Hematopoietic multipotent progenitor cell treated with erythropoietin and hydrocortisone succinate and interleukin-3 and kit ligand, for 15 days (in vitro differentiated cells): ENCODE measurements around the gene ABCC3.
A peak's percentile ranks its signal among the peaks of the same experiment; 100 is the strongest.

Experiments used
- DNase-seq: peaks from one replicate; pipeline ENCODE4 v3.0.0-alpha.2; 2015; ENCODE audit warnings: low spot score

The ABCC3 gene

DNA sequence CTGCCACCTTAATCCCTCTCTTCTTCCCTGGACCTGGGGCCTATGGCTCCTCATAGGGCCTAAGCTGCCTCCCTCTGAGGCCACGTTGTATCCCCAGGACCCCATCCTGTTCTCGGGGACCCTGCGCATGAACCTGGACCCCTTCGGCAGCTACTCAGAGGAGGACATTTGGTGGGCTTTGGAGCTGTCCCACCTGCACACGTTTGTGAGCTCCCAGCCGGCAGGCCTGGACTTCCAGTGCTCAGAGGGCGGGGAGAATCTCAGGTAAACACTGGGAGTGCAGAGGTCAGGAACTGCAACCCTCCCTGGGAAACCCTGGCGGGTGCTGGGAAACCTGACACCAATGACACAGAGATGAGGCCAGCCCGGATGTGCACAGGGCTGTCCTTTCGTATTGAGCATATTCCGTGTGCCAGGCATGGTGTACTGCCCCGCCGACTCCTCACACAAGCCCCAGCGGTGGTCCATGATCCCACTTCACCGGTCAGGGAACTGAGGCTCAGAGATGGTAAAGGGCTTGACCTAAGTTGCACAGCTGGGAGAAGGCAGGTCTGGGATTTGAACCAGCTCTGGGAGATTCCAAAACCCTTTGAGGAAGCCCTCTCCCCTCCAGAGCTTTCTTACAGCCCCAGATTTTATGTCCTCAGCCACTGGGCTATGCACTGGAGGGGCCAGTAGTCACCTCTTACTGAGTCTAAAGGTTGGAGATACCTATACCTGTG lies 50.1 kb downstream of the ABCC3 start:
- DNase-seq = no peak

GRCh38 chr17:50685334-50685665 lies 50.6 kb downstream of the ABCC3 start:
- DNase-seq = no peak

DNA sequence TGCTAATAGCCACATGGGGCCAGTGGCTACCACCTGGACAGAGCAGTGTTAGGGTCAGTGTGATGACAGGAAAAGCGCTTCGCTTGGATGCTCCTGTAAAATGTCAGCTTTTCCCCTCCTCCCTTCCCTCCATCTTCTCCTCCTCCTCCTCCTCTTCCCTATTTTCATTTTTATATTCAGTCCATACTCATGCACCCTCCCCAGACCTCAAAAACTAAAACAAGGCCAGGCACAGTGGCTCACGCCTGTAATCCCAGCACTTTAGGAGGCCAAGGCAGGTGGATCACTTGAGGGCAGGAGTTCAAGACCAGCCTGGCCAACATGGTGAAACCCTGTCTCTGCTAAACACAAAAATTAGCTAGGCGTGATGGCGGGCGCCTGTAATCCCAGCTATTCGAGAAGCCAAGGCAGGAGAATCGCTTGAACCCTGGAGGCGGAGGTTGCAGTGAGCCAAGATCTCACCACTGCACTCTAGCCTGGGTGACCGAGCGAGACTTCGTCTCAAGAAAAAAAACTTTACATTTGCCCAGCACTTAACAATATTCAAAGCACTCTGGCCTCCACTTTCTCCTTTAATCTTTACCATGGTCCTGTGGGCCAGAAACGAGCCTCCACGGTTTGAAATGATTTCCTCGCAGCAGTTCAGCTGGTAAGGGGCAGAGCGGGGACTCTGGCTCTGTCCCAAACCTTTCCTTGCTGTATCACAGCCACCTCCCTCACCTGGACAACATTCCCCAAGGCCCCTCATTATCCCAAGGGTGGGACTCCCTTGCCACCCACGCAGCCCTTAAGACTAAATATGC lies 51.2 kb downstream of the ABCC3 start:
- DNase-seq = no peak

DNA sequence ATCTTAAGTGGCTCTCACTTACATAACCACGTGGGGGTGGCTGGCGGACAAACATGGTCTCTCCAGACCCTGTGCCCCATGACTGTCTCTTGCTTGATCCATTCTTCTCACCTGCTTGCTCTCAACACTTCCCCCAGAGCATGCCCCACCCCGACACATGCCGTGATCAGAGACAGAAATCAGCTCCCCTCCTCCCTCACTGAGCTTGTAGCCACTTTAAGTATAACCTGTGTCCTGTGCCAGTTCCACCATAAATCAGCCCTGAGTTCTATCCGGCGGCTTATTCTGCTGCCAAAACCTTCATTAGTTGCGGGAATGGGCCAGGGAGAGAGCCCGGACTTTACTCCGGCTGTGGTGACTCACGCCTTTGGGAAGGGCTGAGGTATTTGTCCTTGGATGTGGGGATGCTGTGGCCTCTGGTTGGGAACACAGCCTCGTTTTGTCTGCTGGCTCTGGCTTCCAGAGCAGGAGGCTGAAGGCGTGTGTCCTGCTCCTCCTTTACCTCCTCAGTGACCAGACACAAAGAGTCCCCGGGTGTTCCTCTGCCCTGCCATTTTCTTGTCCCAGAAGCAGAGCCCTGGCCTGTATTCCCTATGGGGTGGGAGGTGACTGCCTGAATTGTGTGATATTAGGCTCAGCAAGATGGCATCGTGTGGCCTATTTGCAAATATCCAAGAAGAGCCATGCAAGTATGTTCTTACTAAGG lies 52.0 kb downstream of the ABCC3 start:
- DNase-seq = no peak

DNA sequence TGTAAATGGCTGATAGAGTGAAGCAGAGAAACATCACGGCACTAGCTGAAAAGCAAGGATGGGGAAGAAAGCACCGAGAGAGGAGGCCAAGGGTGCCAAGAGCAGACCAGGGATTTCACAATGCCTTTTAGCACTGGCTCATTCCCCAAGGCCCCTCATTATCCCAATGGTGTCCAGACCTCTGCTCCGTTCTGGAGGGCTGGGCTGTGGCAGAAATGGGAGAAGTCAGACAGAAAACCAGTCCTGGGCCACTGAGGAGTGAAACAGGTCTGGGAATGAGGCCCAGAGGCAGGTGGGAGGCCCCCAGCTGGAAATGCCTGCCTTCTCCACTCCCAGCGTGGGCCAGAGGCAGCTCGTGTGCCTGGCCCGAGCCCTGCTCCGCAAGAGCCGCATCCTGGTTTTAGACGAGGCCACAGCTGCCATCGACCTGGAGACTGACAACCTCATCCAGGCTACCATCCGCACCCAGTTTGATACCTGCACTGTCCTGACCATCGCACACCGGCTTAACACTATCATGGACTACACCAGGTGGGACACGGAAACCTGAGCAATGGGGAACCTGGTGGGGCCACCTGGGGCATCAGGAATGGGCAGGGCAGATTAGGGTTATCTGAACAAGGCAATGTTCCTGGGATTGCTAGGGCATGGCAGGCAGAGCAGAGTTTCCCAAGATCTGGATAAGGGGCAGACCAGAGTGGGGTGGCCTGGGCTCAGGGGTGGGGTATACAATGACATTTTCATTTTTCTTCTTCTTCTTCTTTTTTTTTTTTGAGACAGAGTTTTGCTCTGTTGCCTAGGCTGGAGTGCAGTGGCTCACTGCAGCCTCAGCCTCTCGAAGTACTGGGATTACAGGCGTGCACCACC lies 52.8 kb downstream of the ABCC3 start:
- no peak for DNase-seq

GRCh38 chr17:50688245-50688644 lies 53.6 kb downstream of the ABCC3 start:
- no peak for DNase-seq

GRCh38 chr17:50689251-50689650 lies 54.6 kb downstream of the ABCC3 start:
- no peak for DNase-seq

GRCh38 chr17:50689956-50690886 lies 55.5 kb downstream of the ABCC3 start:
- DNase-seq = no peak

GRCh38 chr17:50690887-50691549 lies 56.3 kb downstream of the ABCC3 start:
- DNase-seq = no peak

DNA sequence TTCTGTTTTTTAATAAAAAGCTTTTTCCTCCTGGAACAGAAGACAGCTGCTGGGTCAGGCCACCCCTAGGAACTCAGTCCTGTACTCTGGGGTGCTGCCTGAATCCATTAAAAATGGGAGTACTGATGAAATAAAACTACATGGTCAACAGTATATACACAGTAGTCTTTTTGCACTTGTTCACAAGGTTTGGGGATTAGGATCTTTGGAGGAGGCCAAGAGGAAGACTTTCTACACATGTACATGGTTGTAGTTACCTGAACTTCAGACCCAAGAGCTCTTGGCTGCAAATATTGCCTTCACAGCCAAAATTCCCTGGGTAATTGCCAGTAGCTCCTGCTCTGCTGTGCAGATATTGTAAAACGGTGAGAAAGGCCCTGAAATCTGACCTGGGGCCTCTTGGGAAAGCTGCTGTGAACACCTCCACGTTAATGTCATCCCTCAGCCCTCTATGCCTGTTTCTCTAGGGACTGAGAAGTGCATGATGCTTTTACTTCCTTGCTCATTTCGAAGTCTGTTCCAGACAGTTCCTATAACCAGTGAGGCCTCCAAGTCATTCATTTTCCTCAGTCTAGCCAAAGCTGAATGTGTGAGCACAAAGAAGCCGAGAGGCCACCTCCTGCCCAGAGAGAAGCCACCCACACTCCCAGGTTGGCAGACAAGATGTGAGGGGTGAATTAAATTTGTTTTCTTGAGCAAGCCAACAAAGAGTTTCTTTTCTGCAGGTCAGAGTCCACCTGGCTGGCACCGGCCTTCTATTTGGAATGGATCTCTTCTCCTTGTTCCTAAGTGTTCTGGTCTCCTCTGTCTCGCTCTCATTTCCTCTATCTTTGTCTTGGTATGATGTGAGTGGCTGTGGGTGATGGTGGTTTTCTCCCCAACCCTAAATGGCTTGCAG lies 57.1 kb downstream of the ABCC3 start:
- DNase-seq = no peak

- no peak for DNase-seq
Measured at GRCh38 chr17:50692448-50693035, 57.9 kb downstream of the ABCC3 start.

DNA sequence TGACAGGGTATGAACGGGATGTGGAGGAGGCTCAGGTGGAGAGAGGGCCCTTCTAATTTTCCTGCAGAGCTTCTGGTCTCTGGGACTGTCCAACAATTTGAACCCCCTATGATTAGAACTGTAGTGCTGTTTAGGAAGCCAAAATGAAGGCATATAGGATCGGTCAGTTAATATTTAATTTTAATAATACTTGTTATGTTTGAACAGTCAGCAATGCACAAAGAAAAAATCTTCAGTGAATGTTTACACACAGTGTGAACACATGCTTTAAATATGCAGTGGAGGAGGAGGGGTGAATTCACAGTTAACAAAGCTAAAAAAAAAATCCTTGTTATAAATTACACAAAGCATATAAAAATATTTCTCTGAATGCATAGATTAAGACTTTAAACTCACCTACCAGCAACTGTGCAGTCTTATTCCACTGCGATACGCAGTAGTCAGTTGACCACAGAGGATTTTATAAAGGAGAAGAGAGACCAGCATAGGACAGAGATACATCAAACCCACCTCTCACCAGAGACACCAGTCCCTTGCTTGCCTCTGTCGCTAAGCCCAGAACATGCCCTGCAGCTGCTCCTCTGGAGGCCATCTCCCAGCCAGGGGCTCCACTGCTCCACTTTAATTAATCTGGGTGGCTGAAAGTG lies 58.5 kb downstream of the ABCC3 start:
- no peak for DNase-seq

- DNase-seq = no peak
Measured at GRCh38 chr17:50696365-50696879, 61.7 kb downstream of the ABCC3 start.

DNA sequence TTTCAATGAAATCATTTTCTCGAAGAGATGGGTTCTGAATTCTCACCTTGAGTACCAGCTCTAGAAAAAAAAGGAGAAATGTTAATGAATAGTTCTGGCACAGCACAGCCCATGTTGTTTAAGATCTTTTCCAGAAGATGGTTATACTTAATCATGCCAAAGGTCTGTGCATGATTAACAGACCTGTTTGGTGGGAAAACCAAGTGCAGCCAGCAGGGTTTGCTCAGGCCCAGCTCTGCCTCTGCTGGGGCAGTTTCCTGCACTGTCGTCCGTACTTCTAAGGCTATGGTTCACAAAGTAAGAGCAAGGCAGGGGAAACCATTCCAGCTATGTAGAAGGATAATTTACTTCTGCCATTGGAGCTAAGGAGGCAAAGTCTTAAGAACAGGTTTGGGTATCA lies 62.4 kb downstream of the ABCC3 start:
- DNase-seq = no peak

DNA sequence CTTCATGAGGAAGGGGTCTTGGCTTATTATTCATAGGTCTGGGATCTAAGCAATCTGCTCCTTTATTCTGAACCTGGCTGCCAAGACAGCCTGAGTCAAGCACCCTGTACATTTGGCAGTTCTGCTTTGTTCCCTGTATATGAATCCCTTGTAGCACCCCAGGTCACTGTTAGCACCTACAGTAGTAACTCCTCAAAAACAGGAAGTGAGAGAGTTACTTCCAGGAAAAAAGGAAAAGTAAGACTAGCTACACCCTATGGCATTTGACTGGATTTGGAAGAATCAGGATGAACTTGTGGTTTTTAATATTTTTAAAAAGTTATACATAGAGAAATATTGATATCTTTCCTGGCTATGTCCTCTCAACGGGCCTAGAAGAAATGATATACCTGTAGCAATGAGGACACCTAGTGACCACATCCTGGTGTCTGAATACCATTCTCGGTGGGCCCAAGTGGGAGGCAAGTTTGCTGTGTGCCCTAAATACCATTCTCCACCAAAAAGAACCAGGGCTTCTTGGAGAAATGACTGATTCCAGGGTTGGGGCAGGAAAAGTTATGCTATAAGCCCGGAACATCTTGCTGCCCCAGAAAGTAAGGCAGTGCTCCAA lies 63.1 kb downstream of the ABCC3 start:
- DNase-seq = peak; percentile 19

- no peak for DNase-seq
Measured at GRCh38 chr17:50699410-50699809, 64.7 kb downstream of the ABCC3 start.

DNA sequence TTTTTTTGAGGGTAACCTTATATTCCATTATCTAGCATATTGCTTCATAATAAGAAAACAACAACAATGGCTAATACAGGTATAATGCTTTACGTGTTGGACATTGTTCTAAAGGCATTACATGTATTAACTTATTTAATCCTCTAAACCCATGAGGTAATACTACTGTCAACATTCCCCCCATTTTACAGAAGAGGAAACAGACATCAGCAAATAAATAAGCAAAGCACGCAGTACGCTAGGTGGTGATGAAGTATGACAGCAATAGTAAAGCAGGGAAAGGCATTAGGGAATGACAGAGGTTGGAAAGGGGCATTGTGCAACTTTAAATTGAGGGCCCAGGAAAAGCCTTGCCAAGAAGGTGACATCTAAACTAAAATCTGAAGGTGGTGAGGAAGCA lies 68.5 kb downstream of the ABCC3 start:
- DNase-seq = no peak
